ENCODE data around the gene WDR5. TPM values are rescaled to one million over a fixed set of nuclear protein-coding genes. Genes with fewer than 3 reads are reported as not detected.

WDR5 gene
- total and polyA plus RNA-seq, 2 experiments from 2014 or later, result 37.0 to 56.6 TPM

- DNase-seq (ENCODE audit: low spot score) (no peak), ATAC-seq (no peak)
- Mint-ChIP-seq H3K4me3 (no peak overlapping the region), H3K36me3 (ENCODE audit: low read depth) (no peaks in the 10 kb centered on the region), H3K9me3 (peaks cover 21% of the 10 kb centered on the region), H3K27ac (no peak overlapping the region), H3K27me3 (ENCODE audit: insufficient read depth, low read depth, poor library complexity) (peaks cover 13% of the 10 kb centered on the region), H3K4me1 (no peaks in the 10 kb centered on the region)
- Histone ChIP-seq H3K36me3 (ENCODE audit: insufficient read depth) (no peaks in the 10 kb centered on the region), H3K4me1 (ENCODE audit: insufficient read depth) (no peaks in the 10 kb centered on the region), H3K27ac (ENCODE audit: low read depth) (no peak overlapping the region), H3F3A (replicated peaks; ENCODE audit: low read depth) (no peaks in the 10 kb centered on the region), H3K4me2 (no peak overlapping the region), H2AFZ (no peak overlapping the region), H4K20me1 (replicated peaks; ENCODE audit: insufficient read depth) (no peaks in the 10 kb centered on the region), H3K9me2 (ENCODE audit: insufficient read depth) (no peaks in the 10 kb centered on the region), H3K27me3 (ENCODE audit: insufficient read depth) (no peaks in the 10 kb centered on the region), H3K4me3 (no peak overlapping the region), H3K79me2 (replicated peaks; ENCODE audit: insufficient read depth) (no peaks in the 10 kb centered on the region)
- TF ChIP-seq EZH2 (IDR thresholded peaks at IDR 0.05; ENCODE audit: low read depth, unreplicated experiment) (no peak), STAT1 (IDR thresholded peaks at IDR 0.05; ENCODE audit: unreplicated experiment) (no peak), ZNF114 (CRISPR knock-in tag; IDR thresholded peaks at IDR 0.05) (no peak), ZNF331 (CRISPR knock-in tag; IDR thresholded peaks at IDR 0.05; ENCODE audit: low read depth) (no peak), REST (IDR thresholded peaks at IDR 0.05; ENCODE audit: unreplicated experiment) (no peak), CREB1 (CRISPR knock-in tag; IDR thresholded peaks at IDR 0.05; ENCODE audit: low read depth) (no peak), JUNB (IDR thresholded peaks at IDR 0.05; ENCODE audit: unreplicated experiment) (no peak), NANOG (IDR thresholded peaks at IDR 0.05; ENCODE audit: borderline replicate concordance) (no peak), ETS1 (IDR thresholded peaks at IDR 0.05) (no peak), EZH2phosphoT487 (IDR thresholded peaks at IDR 0.05; ENCODE audit: unreplicated experiment) (no peak), POLR2AphosphoS5 (IDR thresholded peaks at IDR 0.05; ENCODE audit: low read depth) (no peak)
- TF ChIP-seq, protein P1, sequence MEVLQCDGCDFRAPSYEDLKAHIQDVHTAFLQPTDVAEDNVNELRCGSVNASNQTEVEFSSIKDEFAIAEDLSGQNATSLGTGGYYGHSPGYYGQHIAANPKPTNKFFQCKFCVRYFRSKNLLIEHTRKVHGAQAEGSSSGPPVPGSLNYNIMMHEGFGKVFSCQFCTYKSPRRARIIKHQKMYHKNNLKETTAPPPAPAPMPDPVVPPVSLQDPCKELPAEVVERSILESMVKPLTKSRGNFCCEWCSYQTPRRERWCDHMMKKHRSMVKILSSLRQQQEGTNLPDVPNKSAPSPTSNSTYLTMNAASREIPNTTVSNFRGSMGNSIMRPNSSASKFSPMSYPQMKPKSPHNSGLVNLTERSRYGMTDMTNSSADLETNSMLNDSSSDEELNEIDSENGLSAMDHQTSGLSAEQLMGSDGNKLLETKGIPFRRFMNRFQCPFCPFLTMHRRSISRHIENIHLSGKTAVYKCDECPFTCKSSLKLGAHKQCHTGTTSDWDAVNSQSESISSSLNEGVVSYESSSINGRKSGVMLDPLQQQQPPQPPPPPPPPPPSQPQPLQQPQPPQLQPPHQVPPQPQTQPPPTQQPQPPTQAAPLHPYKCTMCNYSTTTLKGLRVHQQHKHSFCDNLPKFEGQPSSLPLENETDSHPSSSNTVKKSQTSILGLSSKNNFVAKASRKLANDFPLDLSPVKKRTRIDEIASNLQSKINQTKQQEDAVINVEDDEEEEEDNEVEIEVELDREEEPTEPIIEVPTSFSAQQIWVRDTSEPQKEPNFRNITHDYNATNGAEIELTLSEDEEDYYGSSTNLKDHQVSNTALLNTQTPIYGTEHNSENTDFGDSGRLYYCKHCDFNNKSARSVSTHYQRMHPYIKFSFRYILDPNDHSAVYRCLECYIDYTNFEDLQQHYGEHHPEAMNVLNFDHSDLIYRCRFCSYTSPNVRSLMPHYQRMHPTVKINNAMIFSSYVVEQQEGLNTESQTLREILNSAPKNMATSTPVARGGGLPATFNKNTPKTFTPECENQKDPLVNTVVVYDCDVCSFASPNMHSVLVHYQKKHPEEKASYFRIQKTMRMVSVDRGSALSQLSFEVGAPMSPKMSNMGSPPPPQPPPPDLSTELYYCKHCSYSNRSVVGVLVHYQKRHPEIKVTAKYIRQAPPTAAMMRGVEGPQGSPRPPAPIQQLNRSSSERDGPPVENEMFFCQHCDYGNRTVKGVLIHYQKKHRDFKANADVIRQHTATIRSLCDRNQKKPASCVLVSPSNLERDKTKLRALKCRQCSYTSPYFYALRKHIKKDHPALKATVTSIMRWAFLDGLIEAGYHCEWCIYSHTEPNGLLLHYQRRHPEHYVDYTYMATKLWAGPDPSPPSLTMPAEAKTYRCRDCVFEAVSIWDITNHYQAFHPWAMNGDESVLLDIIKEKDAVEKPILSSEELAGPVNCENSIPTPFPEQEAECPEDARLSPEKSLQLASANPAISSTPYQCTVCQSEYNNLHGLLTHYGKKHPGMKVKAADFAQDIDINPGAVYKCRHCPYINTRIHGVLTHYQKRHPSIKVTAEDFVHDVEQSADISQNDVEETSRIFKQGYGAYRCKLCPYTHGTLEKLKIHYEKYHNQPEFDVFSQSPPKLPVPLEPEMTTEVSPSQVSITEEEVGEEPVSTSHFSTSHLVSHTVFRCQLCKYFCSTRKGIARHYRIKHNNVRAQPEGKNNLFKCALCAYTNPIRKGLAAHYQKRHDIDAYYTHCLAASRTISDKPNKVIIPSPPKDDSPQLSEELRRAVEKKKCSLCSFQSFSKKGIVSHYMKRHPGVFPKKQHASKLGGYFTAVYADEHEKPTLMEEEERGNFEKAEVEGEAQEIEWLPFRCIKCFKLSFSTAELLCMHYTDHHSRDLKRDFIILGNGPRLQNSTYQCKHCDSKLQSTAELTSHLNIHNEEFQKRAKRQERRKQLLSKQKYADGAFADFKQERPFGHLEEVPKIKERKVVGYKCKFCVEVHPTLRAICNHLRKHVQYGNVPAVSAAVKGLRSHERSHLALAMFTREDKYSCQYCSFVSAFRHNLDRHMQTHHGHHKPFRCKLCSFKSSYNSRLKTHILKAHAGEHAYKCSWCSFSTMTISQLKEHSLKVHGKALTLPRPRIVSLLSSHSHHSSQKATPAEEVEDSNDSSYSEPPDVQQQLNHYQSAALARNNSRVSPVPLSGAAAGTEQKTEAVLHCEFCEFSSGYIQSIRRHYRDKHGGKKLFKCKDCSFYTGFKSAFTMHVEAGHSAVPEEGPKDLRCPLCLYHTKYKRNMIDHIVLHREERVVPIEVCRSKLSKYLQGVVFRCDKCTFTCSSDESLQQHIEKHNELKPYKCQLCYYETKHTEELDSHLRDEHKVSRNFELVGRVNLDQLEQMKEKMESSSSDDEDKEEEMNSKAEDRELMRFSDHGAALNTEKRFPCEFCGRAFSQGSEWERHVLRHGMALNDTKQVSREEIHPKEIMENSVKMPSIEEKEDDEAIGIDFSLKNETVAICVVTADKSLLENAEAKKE (CRISPR knock-in tag; IDR thresholded peaks at IDR 0.05), result no peak
- TF ChIP-seq, protein P2, sequence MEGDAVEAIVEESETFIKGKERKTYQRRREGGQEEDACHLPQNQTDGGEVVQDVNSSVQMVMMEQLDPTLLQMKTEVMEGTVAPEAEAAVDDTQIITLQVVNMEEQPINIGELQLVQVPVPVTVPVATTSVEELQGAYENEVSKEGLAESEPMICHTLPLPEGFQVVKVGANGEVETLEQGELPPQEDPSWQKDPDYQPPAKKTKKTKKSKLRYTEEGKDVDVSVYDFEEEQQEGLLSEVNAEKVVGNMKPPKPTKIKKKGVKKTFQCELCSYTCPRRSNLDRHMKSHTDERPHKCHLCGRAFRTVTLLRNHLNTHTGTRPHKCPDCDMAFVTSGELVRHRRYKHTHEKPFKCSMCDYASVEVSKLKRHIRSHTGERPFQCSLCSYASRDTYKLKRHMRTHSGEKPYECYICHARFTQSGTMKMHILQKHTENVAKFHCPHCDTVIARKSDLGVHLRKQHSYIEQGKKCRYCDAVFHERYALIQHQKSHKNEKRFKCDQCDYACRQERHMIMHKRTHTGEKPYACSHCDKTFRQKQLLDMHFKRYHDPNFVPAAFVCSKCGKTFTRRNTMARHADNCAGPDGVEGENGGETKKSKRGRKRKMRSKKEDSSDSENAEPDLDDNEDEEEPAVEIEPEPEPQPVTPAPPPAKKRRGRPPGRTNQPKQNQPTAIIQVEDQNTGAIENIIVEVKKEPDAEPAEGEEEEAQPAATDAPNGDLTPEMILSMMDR (conservative IDR thresholded peaks at IDR 0.05; ENCODE audit: low read depth in 2 of 2), result no peak
These were observed 23.3 kb upstream of the WDR5 start for GRCh38 chr9:134112561-134112960.
